T-cell (primary cell): ENCODE measurements around the gene CYFIP1. TPM values are rescaled to one million over a fixed set of nuclear protein-coding genes. Genes with fewer than 3 reads are reported as not detected.

Experiments
- total RNA-seq, 35 experiments: library from RNA in 6 of 35; stranded (reverse) in 6 of 35; fragments of 120-200 nt in 1 of 35; gene quantifications; one replicate each; pipeline versions ENCODE4 v1.2.1 to v1.2.4 and lab custom pipeline; 2013 to 2026

The CYFIP1 gene
- total RNA-seq, 5 donors from 2014 or later (not counting 1 experiment from before 2014, with no cell fraction given): 3.8 to 10.2 (median 7.9) TPM

Other genes with a start within 250 kb of the CYFIP1 start
- 10 to 100 TPM in 4 of 5 donors, 1 to 10 TPM in 1; 9.0 to 21.1 (median 17.3) TPM for gene NIPA1, start 193.7 kb downstream of the CYFIP1 start, total RNA-seq
- gene NIPA2, start 141.7 kb downstream of the CYFIP1 start, total RNA-seq: 10 to 100 TPM; 34.7 to 45.5 (median 43.2) TPM
- gene TUBGCP5, start 59.2 kb upstream of the CYFIP1 start, total RNA-seq: 10 to 100 TPM; 17.1 to 23.4 (median 20.4) TPM
- not detected for gene GOLGA6L1, start 156.5 kb upstream of the CYFIP1 start, total RNA-seq